Neural progenitor cell (in vitro differentiated cells): ENCODE measurements around the gene C6orf163. TPM values are rescaled to one million over a fixed set of nuclear protein-coding genes. Genes with fewer than 3 reads are reported as not detected.

Experiments used
- DNase-seq: peaks from one replicate; pipeline ENCODE4 v3.0.0-alpha.2; 2016; ENCODE audit warnings: low spot score
- H2AFZ ChIP-seq: fragments of 200-600 bp; sonication (generic); replicated peaks from 2 replicates; pipeline ENCODE4 v1.6.1; 2016; ENCODE audit warnings: antibody characterized with exemption
- H3F3A ChIP-seq: fragments of 200-600 bp; sonication (generic); 2 replicates; pipeline ENCODE4 v1.6.1; 2016; ENCODE audit warnings: antibody characterized with exemption, low read depth
- H3K27ac ChIP-seq: fragments of 200-600 bp; sonication (generic); 2 replicates; pipeline ENCODE4 v1.5.1; 2016; ENCODE audit warnings: mild to moderate bottlenecking
- H3K27me3 ChIP-seq: fragments of 200-600 bp; sonication (generic); 2 replicates; pipeline ENCODE4 v1.6.1; 2016; ENCODE audit warnings: mild to moderate bottlenecking, moderate library complexity
- H3K36me3 ChIP-seq: fragments of 200-600 bp; sonication (generic); 2 replicates; pipeline ENCODE4 v1.5.1; 2016
- H3K4me1 ChIP-seq: fragments of 200-600 bp; sonication (generic); 2 replicates; pipeline ENCODE4 v1.6.1; 2016; ENCODE audit warnings: mixed run types
- H3K4me2 ChIP-seq: fragments of 200-600 bp; sonication (generic); 2 replicates; pipeline ENCODE4 v1.6.1; 2016
- H3K4me3 ChIP-seq: fragments of 200-600 bp; sonication (generic); 2 replicates; pipeline ENCODE4 v1.5.1; 2016
- H3K79me2 ChIP-seq: fragments of 200-600 bp; sonication (generic); 2 replicates; pipeline ENCODE4 v1.6.1; 2016; ENCODE audit warnings: low read depth
- H3K9ac ChIP-seq: fragments of 200-600 bp; sonication (generic); 2 replicates; pipeline ENCODE4 v1.6.1; 2016
- H3K9me3 ChIP-seq: fragments of 200-600 bp; sonication (generic); 2 replicates; pipeline ENCODE4 v1.5.1; 2016; ENCODE audit warnings: low read depth
- H4K20me1 ChIP-seq: fragments of 200-600 bp; sonication (generic); 2 replicates; pipeline ENCODE4 v1.6.1; 2016; ENCODE audit warnings: low read depth
- H3K27ac Mint-ChIP-seq: 3 replicates; pipeline ENCODE4 v1.8.0; 2021; ENCODE audit warnings: mixed read lengths
- H3K27me3 Mint-ChIP-seq: 2 replicates; pipeline ENCODE4 v1.8.0; 2022; ENCODE audit warnings: low read depth, mild to moderate bottlenecking, inconsistent platforms, moderate library complexity, mixed read lengths; ENCODE audit not compliant: insufficient read depth
- H3K36me3 Mint-ChIP-seq: 3 replicates; pipeline ENCODE4 v1.8.0; 2021; ENCODE audit warnings: mixed read lengths
- H3K4me1 Mint-ChIP-seq: 3 replicates; pipeline ENCODE4 v1.8.0; 2021; ENCODE audit warnings: mixed read lengths
- H3K4me3 Mint-ChIP-seq: 3 replicates; pipeline ENCODE4 v1.8.0; 2021; ENCODE audit warnings: mild to moderate bottlenecking, moderate library complexity, mixed read lengths
- H3K9me3 Mint-ChIP-seq: 3 replicates; pipeline ENCODE4 v1.8.0; 2020; ENCODE audit warnings: mixed read lengths
- CTCF ChIP-seq: fragments of 200-600 bp; sonication (generic); IDR thresholded peaks from 2 replicates; pipeline ENCODE4 v1.5.1; 2017; ENCODE audit warnings: antibody characterized with exemption, mild to moderate bottlenecking
- EZH2 ChIP-seq: fragments of 200-600 bp; sonication (generic); IDR thresholded peaks from 2 replicates; pipeline ENCODE4 v1.6.1; 2017; ENCODE audit warnings: antibody characterized with exemption, mild to moderate bottlenecking, moderate library complexity
- EZH2phosphoT487 ChIP-seq: fragments of 200-600 bp; sonication (generic); IDR thresholded peaks from 2 replicates; pipeline ENCODE4 v1.6.1; 2017; ENCODE audit warnings: antibody characterized with exemption
- total RNA-seq: library from RNA; depleted of rRNA; stranded (reverse); fragments of >200 nt; gene quantifications from 2 replicates; pipeline ENCODE4 v1.2.3, GENCODE V29; 2015; ENCODE audit warnings: low replicate concordance

C6orf163 gene
- total RNA-seq, 1 donor from 2014 or later, result 2.6 TPM

DNA sequence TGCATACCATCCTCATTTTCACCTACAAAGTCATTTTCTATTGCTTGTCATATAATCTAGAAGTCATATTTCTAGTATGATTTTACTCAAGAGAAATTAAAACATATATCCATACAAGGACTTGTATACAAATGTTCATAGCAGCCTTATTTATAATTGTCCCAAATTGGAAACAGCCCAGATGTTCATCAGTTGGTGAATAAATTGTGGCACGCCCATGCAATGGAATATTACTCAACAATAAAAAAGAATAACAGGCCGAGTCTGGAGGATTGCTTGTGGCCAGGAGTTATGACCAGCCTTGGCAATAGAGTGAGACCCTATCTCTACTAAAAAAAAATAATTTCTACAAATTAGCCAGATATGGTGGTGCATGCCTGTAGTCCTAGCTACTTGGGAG is 28.8 kb downstream of the C6orf163 start:
- Histone ChIP-seq H3K9ac (no peak overlapping the region), H4K20me1 (no peaks in the 10 kb centered on the region), H3K36me3 (no peaks in the 10 kb centered on the region), H3F3A (no peaks in the 10 kb centered on the region), H3K9me3 (no peaks in the 10 kb centered on the region), H3K4me3 (no peak overlapping the region), H3K4me1 (no peaks in the 10 kb centered on the region), H3K4me2 (no peak overlapping the region), H3K79me2 (no peaks in the 10 kb centered on the region), H3K27ac (no peak overlapping the region), H2AFZ (no peak overlapping the region), H3K27me3 (no peaks in the 10 kb centered on the region)
- Mint-ChIP-seq H3K36me3 (peaks cover 6% of the 10 kb centered on the region), H3K9me3 (peaks cover 9% of the 10 kb centered on the region), H3K4me1 (no peaks in the 10 kb centered on the region), H3K4me3 (no peak overlapping the region), H3K27ac (no peak overlapping the region), H3K27me3 (no peaks in the 10 kb centered on the region)
- TF ChIP-seq CTCF (no peak), EZH2 (no peak), EZH2phosphoT487 (no peak)
- no peak for DNase-seq

DNA sequence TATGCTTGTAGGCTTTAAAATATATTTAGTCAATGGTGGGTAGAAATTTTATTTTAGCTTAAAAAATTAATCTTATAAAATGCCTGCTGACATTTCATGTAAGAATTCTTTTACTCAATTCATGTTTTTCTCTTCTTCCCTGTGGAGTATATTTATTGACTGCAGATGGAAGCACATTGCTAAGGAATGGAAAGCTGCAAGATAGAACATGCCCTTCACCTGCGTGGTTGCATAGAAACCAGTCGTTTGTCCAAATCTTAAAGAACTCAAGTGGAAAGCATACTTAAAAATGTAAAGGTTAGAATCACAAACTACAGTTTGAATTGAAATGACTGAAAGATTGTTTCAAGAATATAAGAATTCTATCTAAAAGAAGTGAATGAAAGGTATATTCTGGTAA is 30.7 kb downstream of the C6orf163 start:
- H3K27ac Mint-ChIP-seq, result no peak overlapping the region
- Histone ChIP-seq H3K27me3 (no peaks in the 10 kb centered on the region), H3K79me2 (no peaks in the 10 kb centered on the region), H3F3A (no peaks in the 10 kb centered on the region), H3K9me3 (no peaks in the 10 kb centered on the region), H4K20me1 (no peaks in the 10 kb centered on the region), H3K9ac (no peak overlapping the region), H3K4me1 (no peaks in the 10 kb centered on the region), H3K36me3 (no peaks in the 10 kb centered on the region), H3K4me2 (no peak overlapping the region), H2AFZ (no peak overlapping the region), H3K4me3 (no peak overlapping the region), H3K27ac (no peak overlapping the region)
- H3K36me3 Mint-ChIP-seq, result peaks cover 1% of the 10 kb centered on the region
- no peaks in the 10 kb centered on the region for H3K4me1 Mint-ChIP-seq
- no peak overlapping the region for H3K4me3 Mint-ChIP-seq
- no peaks in the 10 kb centered on the region for H3K27me3 Mint-ChIP-seq
- TF ChIP-seq EZH2 (no peak), CTCF (no peak), EZH2phosphoT487 (no peak)
- no peak for DNase-seq
- no peaks in the 10 kb centered on the region for H3K9me3 Mint-ChIP-seq

DNA sequence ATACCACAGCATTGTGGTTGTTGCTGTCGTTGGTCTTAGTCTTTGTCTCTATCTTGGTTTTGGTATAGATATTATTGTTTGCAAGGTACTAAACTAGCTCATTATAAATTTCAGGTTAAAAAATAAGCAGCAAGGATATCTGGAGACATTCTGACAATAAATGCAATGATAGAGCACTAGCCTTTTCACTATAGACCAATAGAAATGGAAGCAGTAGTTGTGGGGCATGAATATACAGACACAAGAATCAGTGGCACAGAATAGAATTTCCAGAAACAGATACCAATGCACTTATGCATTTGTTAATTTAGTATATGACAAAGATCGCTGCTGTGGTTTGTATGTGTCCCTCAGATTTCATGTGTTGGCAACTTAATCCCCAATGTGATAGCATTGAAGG is 32.0 kb downstream of the C6orf163 start:
- Histone ChIP-seq H3K27ac (no peak overlapping the region), H3K9ac (no peak overlapping the region), H3K4me2 (no peak overlapping the region), H3K9me3 (no peaks in the 10 kb centered on the region), H3K36me3 (no peaks in the 10 kb centered on the region), H2AFZ (no peak overlapping the region), H4K20me1 (no peaks in the 10 kb centered on the region), H3F3A (no peaks in the 10 kb centered on the region), H3K4me3 (no peak overlapping the region), H3K79me2 (no peaks in the 10 kb centered on the region), H3K27me3 (no peaks in the 10 kb centered on the region), H3K4me1 (no peaks in the 10 kb centered on the region)
- no peak overlapping the region for H3K4me3 Mint-ChIP-seq
- H3K27ac Mint-ChIP-seq, result no peak overlapping the region
- no peaks in the 10 kb centered on the region for H3K9me3 Mint-ChIP-seq
- H3K4me1 Mint-ChIP-seq, result no peaks in the 10 kb centered on the region
- H3K27me3 Mint-ChIP-seq, result no peaks in the 10 kb centered on the region
- no peak for TF ChIP-seq CTCF
- no peak for TF ChIP-seq EZH2
- TF ChIP-seq EZH2phosphoT487, result no peak
- no peak for DNase-seq
- peaks cover 1% of the 10 kb centered on the region for H3K36me3 Mint-ChIP-seq
